HG02870 (cell line): Measurements from ENCODE around the gene ZNF791.
"Not testable (repeated sequence)": the region's sequence is repeated elsewhere in the genome, so short reads cannot be mapped to it uniquely, and the experiment has no call there.

Experiments used
- ATAC-seq: cut with Tn5 transposase; IDR thresholded peaks from one replicate; pipeline ENCODE4 v1.9.1; 2021; ENCODE audit warnings: mild to moderate bottlenecking, moderate library complexity; ENCODE audit not compliant: unreplicated experiment

ZNF791 gene

GRCh38 chr19:12610540-12611360 lies at the start of gene ZNF791, which contains the start of gene ZNF490:
Gene ZNF791 (plus strand): TSS chr19:12610920. CDS start chr19:12611080, 160 bp downstream.
Gene ZNF490 (minus strand): TSS chr19:12610813. CDS start chr19:12610680, 133 bp downstream.
- peak; percentile 71 for ATAC-seq

GRCh38 chr19:12564016-12564664 lies 46.6 kb upstream of the ZNF791 start:
- no peak for ATAC-seq

GRCh38 chr19:12566380-12566779 lies 44.3 kb upstream of the ZNF791 start:
- not testable (repeated sequence) for ATAC-seq

- no peak for ATAC-seq
Observed at GRCh38 chr19:12567951-12568350, 42.8 kb upstream of the ZNF791 start.

GRCh38 chr19:12574036-12574435 lies 36.7 kb upstream of the ZNF791 start:
- no peak for ATAC-seq

- ATAC-seq, result no peak
Observed at GRCh38 chr19:12578641-12579040, 32.1 kb upstream of the ZNF791 start.

GRCh38 chr19:12580180-12580694 lies 30.5 kb upstream of the ZNF791 start:
- no peak for ATAC-seq

GRCh38 chr19:12581100-12581499 lies 29.6 kb upstream of the ZNF791 start:
- no peak for ATAC-seq

GRCh38 chr19:12596485-12596884 lies 14.2 kb upstream of the ZNF791 start:
- ATAC-seq, result no peak

- no peak for ATAC-seq
Observed at GRCh38 chr19:12596927-12597548, 13.7 kb upstream of the ZNF791 start.

GRCh38 chr19:12597594-12597993 lies 13.1 kb upstream of the ZNF791 start:
- no peak for ATAC-seq

GRCh38 chr19:12603714-12604113 lies 7.0 kb upstream of the ZNF791 start:
- no peak for ATAC-seq

GRCh38 chr19:12606796-12607195 lies 3.9 kb upstream of the ZNF791 start:
- ATAC-seq, result no peak

- ATAC-seq, result no peak
Observed at GRCh38 chr19:12607631-12608030, 3.1 kb upstream of the ZNF791 start.

GRCh38 chr19:12611361-12611699 lies 610 bp downstream of the ZNF791 start:
- no peak for ATAC-seq

- ATAC-seq, result no peak
Observed at GRCh38 chr19:12617646-12618045, 6.9 kb downstream of the ZNF791 start.

GRCh38 chr19:12621253-12622024 lies 10.7 kb downstream of the ZNF791 start:
- ATAC-seq, result not testable (repeated sequence)

GRCh38 chr19:12623361-12624031 lies 12.8 kb downstream of the ZNF791 start:
- ATAC-seq, result no peak

- ATAC-seq, result no peak
Observed at GRCh38 chr19:12626958-12627357, 16.2 kb downstream of the ZNF791 start.
